ENCODE data around the gene PHF14.

DNA sequence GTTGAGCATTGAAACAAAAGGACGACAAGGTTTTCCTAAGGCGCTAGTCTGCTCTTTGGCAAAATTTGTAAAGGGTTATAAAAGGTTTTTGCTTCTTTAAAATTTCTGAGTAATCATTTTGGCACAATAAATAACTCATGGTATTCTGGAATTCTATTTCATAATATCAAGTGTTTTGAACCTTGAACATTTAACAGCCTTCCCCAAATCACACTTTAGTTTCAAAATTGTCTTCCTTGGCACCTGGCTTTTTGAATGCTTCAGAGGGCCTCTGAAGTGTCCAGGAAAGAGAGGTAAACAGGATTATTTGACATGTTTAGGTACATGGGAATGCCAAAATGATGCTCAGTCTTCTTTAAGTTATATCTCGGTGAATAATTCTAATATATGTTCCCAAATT lies 220.8 kb downstream of the PHF14 start:
- TF ChIP-seq, protein P1, sequence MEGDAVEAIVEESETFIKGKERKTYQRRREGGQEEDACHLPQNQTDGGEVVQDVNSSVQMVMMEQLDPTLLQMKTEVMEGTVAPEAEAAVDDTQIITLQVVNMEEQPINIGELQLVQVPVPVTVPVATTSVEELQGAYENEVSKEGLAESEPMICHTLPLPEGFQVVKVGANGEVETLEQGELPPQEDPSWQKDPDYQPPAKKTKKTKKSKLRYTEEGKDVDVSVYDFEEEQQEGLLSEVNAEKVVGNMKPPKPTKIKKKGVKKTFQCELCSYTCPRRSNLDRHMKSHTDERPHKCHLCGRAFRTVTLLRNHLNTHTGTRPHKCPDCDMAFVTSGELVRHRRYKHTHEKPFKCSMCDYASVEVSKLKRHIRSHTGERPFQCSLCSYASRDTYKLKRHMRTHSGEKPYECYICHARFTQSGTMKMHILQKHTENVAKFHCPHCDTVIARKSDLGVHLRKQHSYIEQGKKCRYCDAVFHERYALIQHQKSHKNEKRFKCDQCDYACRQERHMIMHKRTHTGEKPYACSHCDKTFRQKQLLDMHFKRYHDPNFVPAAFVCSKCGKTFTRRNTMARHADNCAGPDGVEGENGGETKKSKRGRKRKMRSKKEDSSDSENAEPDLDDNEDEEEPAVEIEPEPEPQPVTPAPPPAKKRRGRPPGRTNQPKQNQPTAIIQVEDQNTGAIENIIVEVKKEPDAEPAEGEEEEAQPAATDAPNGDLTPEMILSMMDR (IDR thresholded peaks at IDR 0.05), result no peak
- TF ChIP-seq POLR2A (IDR thresholded peaks at IDR 0.05), result no peak
